ENCODE measurements around the gene MDP1.

DNA sequence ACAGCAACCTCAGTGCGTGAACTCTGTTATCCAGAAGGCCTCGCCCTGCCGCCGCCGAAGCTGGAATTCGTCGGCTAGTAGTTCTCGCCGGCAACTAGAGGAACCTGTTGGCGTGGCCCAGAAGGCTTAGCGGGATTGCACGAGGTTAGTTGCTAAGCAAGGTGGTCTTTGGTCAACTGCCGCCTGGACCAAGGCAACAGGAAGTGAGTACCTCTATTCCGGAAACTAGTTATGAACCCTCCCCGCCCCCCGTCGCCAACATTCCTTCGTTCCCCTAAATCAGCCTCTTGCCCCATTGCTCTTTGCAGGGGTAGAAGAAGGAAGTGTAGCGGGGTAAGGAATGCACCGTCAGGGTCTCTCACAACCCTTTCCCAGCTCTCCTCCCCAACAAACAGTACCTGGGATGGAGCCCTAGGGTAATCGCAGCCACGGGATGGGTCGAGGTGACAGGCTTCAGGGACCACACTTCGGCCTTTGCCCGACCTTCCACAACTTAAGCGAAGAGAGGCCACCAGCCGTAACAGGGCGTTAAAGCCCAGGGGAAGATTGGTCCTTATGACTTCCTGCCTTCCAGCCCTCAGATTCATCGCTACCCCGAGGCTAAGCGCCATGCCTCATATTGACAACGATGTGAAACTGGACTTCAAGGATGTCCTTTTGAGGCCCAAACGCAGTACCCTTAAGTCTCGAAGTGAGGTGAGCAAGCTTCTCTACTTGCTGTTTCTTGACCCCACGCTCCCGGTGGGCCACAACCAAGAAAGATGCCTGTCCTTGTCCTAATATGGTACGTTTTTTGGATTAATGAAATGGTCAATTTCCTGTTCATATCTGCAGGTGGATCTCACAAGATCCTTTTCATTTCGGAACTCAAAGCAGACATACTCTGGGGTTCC, 17.0 kb upstream of the MDP1 start, which contains the start of gene GMPR2:
- no peak for TF ChIP-seq CTCF (conservative IDR thresholded peaks at IDR 0.05 in 1 of 2, IDR thresholded peaks at IDR 0.05 in 1 of 2; ENCODE audit: low read depth in 1 of 2, low read length in 2 of 2)
- no peak for TF ChIP-seq EZH2 (IDR thresholded peaks at IDR 0.05; ENCODE audit: low read length, missing control alignments)

Data from fibroblast of lung (primary cell).